ELF-1 (cell line): ENCODE data around the gene DNAH17.

Experiments used
- DNase-seq: peaks from one replicate; pipeline ENCODE4 v3.0.0-alpha.2; 2016; ENCODE audit warnings: low read depth, low spot score

Gene DNAH17

GRCh38 chr17:78374189-78374588 lies 203.0 kb downstream of the DNAH17 start:
- peak; percentile 81 for DNase-seq
